GM12873 (cell line): ENCODE results near the gene TEKT2.
A peak's percentile ranks its signal among the peaks of the same experiment; 100 is the strongest.

Experiments
- CTCF ChIP-seq: IDR thresholded peaks from 2 replicates; pipeline ENCODE4 v1.5.1; 2012; ENCODE audit warnings: low read depth, mild to moderate bottlenecking, moderate library complexity, low read length, control low read depth; ENCODE audit not compliant: insufficient read depth; ENCODE audit errors: missing control alignments

TEKT2 gene

GRCh38 chr1:36134505-36135329 lies 50.8 kb downstream of the TEKT2 start:
- TF ChIP-seq CTCF = peak; percentile 76

GRCh38 chr1:36135330-36135667 lies 51.4 kb downstream of the TEKT2 start:
- no peak for TF ChIP-seq CTCF

- no peak for TF ChIP-seq CTCF
Measured at GRCh38 chr1:36135796-36136195, 51.9 kb downstream of the TEKT2 start.

- TF ChIP-seq CTCF = no peak
Measured at GRCh38 chr1:36136535-36136934, 52.6 kb downstream of the TEKT2 start.

- no peak for TF ChIP-seq CTCF
Measured at GRCh38 chr1:36137226-36137625, 53.3 kb downstream of the TEKT2 start.

- TF ChIP-seq CTCF = no peak
Measured at GRCh38 chr1:36137776-36138175, 53.9 kb downstream of the TEKT2 start.
